ENCODE data around the gene ANAPC10.

- TF ChIP-seq EZH2 (IDR thresholded peaks at IDR 0.05; ENCODE audit: low read length, missing control alignments) (no peak), CTCF (conservative IDR thresholded peaks at IDR 0.05 in 1 of 2, IDR thresholded peaks at IDR 0.05 in 1 of 2; ENCODE audit: low read depth in 1 of 2, low read length in 2 of 2) (no peak)
Observed at GRCh38 chr4:144954230-144954629, 143.8 kb downstream of the ANAPC10 start.
